Ovary (tissue), 3 donors: ENCODE measurements around the gene ADGRV1.

ENCODE experiments used
- EP300 ChIP-seq: sonication (generic); formaldehyde crosslinking; IDR thresholded peaks from one replicate; pipeline ENCODE4 v1.6.1; 2017; ENCODE audit warnings: antibody characterized with exemption
- TF ChIP-seq, protein P1 (sequence below), 3 donors: fragments of 450-650 bp in 2 of 3; fragments of 200-600 bp in 1 of 3; IDR thresholded peaks; one replicate each; pipeline versions ENCODE4 v1.5.1 to v1.8.0; 2016 to 2022; ENCODE audit warnings: antibody characterized with exemption in 3 of 3, mild to moderate bottlenecking in 1 of 3
- donor health status: DM: no; HTN: no; CAD: no.

GRCh38 chr5:90985341-90985740 lies 426.7 kb downstream of the ADGRV1 start:
- TF ChIP-seq, protein P1, sequence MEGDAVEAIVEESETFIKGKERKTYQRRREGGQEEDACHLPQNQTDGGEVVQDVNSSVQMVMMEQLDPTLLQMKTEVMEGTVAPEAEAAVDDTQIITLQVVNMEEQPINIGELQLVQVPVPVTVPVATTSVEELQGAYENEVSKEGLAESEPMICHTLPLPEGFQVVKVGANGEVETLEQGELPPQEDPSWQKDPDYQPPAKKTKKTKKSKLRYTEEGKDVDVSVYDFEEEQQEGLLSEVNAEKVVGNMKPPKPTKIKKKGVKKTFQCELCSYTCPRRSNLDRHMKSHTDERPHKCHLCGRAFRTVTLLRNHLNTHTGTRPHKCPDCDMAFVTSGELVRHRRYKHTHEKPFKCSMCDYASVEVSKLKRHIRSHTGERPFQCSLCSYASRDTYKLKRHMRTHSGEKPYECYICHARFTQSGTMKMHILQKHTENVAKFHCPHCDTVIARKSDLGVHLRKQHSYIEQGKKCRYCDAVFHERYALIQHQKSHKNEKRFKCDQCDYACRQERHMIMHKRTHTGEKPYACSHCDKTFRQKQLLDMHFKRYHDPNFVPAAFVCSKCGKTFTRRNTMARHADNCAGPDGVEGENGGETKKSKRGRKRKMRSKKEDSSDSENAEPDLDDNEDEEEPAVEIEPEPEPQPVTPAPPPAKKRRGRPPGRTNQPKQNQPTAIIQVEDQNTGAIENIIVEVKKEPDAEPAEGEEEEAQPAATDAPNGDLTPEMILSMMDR (IDR thresholded peaks at IDR 0.05) = no peak
- TF ChIP-seq EP300 = no peak
